ENCODE data around the gene RAB19. TPM values are rescaled to one million over a fixed set of nuclear protein-coding genes. Genes with fewer than 3 reads are reported as not detected.

RAB19 gene
- total RNA-seq (2022; extraction: Qiagen RNA extraction; ENCODE audit: low read depth): not detected in 5 replicates

DNA sequence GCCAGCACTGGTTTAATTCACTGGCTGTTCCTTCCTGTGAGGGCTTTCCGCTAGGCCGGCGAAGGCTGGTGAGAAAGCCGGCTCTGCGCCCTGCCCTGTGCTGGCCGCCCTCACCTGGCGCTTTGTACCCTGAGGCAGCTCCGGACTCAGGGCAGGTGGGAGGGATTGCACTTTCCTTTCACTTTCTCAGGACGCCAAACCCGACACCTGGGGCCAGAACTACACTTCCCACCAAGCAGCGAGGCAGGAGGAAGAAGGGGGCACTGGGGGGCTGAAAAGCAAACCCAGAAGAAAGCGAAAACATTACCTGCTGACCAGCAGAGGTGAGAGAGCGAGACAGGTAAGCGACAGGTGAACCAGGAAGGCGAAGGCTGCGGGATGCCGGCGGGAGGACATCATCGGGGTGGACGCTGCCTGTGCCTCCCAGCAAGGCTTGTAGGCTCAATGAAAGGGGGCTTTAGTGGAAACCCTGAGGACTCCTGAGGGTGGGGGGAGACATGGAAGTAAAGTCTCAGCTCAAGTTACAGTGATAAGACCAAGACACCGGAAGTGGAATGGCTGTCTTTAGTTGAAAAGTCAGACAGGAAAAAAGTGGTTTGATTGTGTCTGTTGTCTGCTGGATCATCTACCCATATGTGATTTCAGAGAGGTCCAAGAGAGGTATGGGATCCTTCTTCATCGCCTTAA, at the start of gene RAB19:
RAB19 (plus strand) TSS at position 181 of the 687 bp plus-strand sequence. CDS start 3,589 bp downstream, outside the sequence.

DNA sequence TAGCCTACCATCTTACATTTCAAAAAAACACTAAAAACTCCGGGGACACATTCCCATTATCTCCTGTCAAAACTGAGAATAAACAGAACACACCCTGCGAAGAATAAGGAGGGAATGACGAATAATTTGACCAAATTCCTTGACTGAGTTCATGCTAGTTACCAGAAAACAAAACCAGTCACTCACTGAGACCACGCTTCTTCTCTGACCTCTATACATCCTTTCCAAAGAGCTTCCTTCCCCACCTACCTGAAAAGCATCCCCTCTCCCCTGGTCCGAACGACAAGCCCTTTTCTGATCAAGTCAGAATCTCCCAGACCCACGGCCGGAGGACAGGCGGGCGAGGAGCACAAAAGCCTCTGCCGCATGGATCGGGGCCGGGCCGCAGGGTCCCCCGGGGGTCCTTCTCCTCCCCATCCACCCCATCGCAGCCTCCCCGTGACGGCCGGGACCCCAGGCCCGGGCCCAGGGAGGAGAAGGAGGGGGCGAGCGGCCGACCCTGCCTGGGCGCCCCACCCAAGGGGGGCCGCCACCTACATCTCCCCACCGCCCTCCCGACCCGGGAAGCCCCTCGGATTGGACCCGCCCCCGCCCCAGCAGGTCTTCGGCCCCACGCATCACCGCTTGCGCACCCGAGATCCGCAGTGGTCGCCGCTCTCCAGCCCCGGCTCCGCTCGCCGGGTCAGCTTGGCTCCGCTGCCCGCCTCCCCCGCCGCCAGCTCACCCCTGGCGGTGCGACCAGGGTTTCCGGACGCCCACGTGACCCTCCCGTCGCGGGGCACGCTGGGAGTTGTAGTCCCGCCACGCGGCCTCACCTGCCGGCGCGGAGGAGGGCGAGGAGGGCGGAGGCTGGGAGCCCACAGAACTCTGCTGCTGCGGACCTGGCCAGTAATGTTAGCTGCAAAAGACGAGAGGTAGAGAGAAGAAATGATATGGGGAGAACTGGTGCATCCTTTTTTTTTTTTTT, 5.8 kb upstream of the RAB19 start, which contains the start of gene SLC37A3:
SLC37A3 (minus strand) TSS at position 747 of the 967 bp plus-strand sequence. CDS start 16,004 bp downstream, outside the sequence.

Other genes with a start within 250 kb of the RAB19 start
- 1.9 to 3.0 TPM (median 3.0 TPM) in 5 replicates for gene KDM7A, start 227.1 kb upstream of the RAB19 start, total RNA-seq (2022; extraction: Qiagen RNA extraction; ENCODE audit: low read depth)
- 23.3 to 28.3 TPM (median 27.5 TPM) in 5 replicates for gene SLC37A3, start 5.5 kb upstream of the RAB19 start, total RNA-seq (2022; extraction: Qiagen RNA extraction; ENCODE audit: low read depth)
- gene MKRN1, start 75.4 kb downstream of the RAB19 start, total RNA-seq (2022; extraction: Qiagen RNA extraction; ENCODE audit: low read depth): 54.2 to 68.6 TPM (median 56.8 TPM) in 5 replicates
- gene DENND2A, start 236.8 kb downstream of the RAB19 start, total RNA-seq (2022; extraction: Qiagen RNA extraction; ENCODE audit: low read depth): 0.22 to 1.3 TPM (median 0.30 TPM) in 5 replicates

Measured in A549 treated with CpdA at 1 μM for 4 hours (cell line).